Neural cell (in vitro differentiated cells): ENCODE data around the gene TFDP1. TPM values are rescaled to one million over a fixed set of nuclear protein-coding genes. Genes with fewer than 3 reads are reported as not detected.

ENCODE experiments used
- H2AFZ ChIP-seq: fragments of 200-600, 300-800 bp; sonication (generic), shearing (Covaris generic); 2 replicates; pipeline ENCODE4 v1.6.0; 2014; ENCODE audit warnings: low read depth, mild to moderate bottlenecking, antibody characterized with exemption, low read length, moderate library complexity
- H3F3A ChIP-seq: fragments of 200-600 bp; shearing (Covaris generic); 2 replicates; pipeline ENCODE4 v1.6.1; 2016; ENCODE audit warnings: mild to moderate bottlenecking, moderate library complexity, mixed read lengths, antibody characterized with exemption, low read length; ENCODE audit not compliant: insufficient read depth, poor library complexity, severe bottlenecking
- H3K27ac ChIP-seq: fragments of 200-600, 300-800 bp; sonication (generic), shearing (Covaris generic); 2 replicates; pipeline ENCODE4 v1.5.1; 2014; ENCODE audit warnings: mild to moderate bottlenecking, low read length, moderate library complexity
- H3K27me3 ChIP-seq: fragments of 300-800, 200-600 bp; sonication (generic), shearing (Covaris generic); 2 replicates; pipeline ENCODE4 v1.6.0; 2014; ENCODE audit warnings: mild to moderate bottlenecking, low read depth, low read length, moderate library complexity; ENCODE audit not compliant: insufficient read depth
- H3K36me3 ChIP-seq: fragments of 300-800, 200-600 bp; sonication (generic), shearing (Covaris generic); 2 replicates; pipeline ENCODE4 v1.5.1; 2014; ENCODE audit warnings: mild to moderate bottlenecking, antibody characterized with exemption, low read length, moderate library complexity; ENCODE audit not compliant: insufficient read depth
- H3K4me2 ChIP-seq: fragments of 300-800, 200-600 bp; sonication (generic), shearing (Covaris generic); 2 replicates; pipeline ENCODE4 v1.6.0; 2014; ENCODE audit warnings: mild to moderate bottlenecking, low read length
- H3K4me3 ChIP-seq: fragments of 300-800, 200-600 bp; sonication (generic), shearing (Covaris generic); 2 replicates; pipeline ENCODE4 v1.5.1; 2014; ENCODE audit warnings: mild to moderate bottlenecking, low read length, moderate library complexity
- H3K79me2 ChIP-seq: fragments of 200-600 bp; shearing (Covaris generic); replicated peaks from 2 replicates; pipeline ENCODE4 v1.6.0; 2014; ENCODE audit warnings: mild to moderate bottlenecking, low read length, moderate library complexity; ENCODE audit not compliant: insufficient read depth
- H3K9ac ChIP-seq: fragments of 300-800, 200-600 bp; sonication (generic), shearing (Covaris generic); 2 replicates; pipeline ENCODE4 v1.6.1; 2016; ENCODE audit warnings: mild to moderate bottlenecking, low read length, mixed read lengths
- H3K9me2 ChIP-seq: fragments of 200-600 bp; shearing (Covaris generic); 2 replicates; pipeline ENCODE4 v1.6.1; 2016; ENCODE audit warnings: mild to moderate bottlenecking, low read length, mixed read lengths; ENCODE audit not compliant: insufficient read depth
- H3K9me3 ChIP-seq: fragments of 200-600, 300-800 bp; sonication (generic), shearing (Covaris generic); 2 replicates; pipeline ENCODE4 v1.6.1; 2016; ENCODE audit warnings: mild to moderate bottlenecking, mixed run types, low read length, moderate library complexity, mixed read lengths
- H4K20me1 ChIP-seq: fragments of 200-600 bp; shearing (Covaris generic); 2 replicates; pipeline ENCODE4 v1.6.1; 2016; ENCODE audit warnings: mild to moderate bottlenecking, mixed run types; ENCODE audit not compliant: insufficient read depth
- EP300 ChIP-seq: fragments of 450-650 bp; conservative IDR thresholded peaks from 2 replicates; pipeline ENCODE4 v1.6.1; 2014; ENCODE audit warnings: antibody characterized with exemption, mild to moderate bottlenecking, moderate library complexity; ENCODE audit not compliant: poor library complexity, severe bottlenecking
- EZH2 ChIP-seq: fragments of 200-600, 300-800 bp; shearing (Covaris generic), sonication (generic); IDR thresholded peaks from 2 replicates; pipeline ENCODE4 v1.6.1; 2014; ENCODE audit warnings: antibody characterized with exemption, low read length, borderline replicate concordance, mild to moderate bottlenecking; ENCODE audit not compliant: insufficient read depth, poor library complexity, severe bottlenecking
- MXI1 ChIP-seq: fragments of 450-650 bp; conservative IDR thresholded peaks from 2 replicates; pipeline ENCODE4 v1.6.1; 2014; ENCODE audit warnings: antibody characterized with exemption, mild to moderate bottlenecking; ENCODE audit not compliant: poor library complexity, severe bottlenecking
- POLR2AphosphoS5 ChIP-seq: IDR thresholded peaks from 2 replicates; pipeline ENCODE4 v1.6.1; 2012
- RAD21 ChIP-seq: fragments of 450-650 bp; conservative IDR thresholded peaks from 2 replicates; pipeline ENCODE4 v1.6.1; 2014; ENCODE audit warnings: antibody characterized with exemption, mild to moderate bottlenecking, moderate library complexity
- SMC3 ChIP-seq: fragments of 450-650 bp; conservative IDR thresholded peaks from 2 replicates; pipeline ENCODE4 v1.6.1; 2014; ENCODE audit warnings: antibody characterized with exemption, mild to moderate bottlenecking, moderate library complexity; ENCODE audit not compliant: poor library complexity
- TAF1 ChIP-seq: IDR thresholded peaks from 2 replicates; pipeline ENCODE4 v1.6.1; 2012; ENCODE audit warnings: low read depth
- polyA plus RNA-seq: library from polyadenylated mRNA; depleted of rRNA; stranded (reverse); fragments of >200 nt; gene quantifications from 2 replicates; pipeline ENCODE4 v1.2.3, GENCODE V29; 2014
- TF ChIP-seq, protein P1 (sequence below): IDR thresholded peaks from 2 replicates; pipeline ENCODE4 v1.6.1; 2012; ENCODE audit warnings: borderline replicate concordance
- TF ChIP-seq, protein P2 (sequence below): fragments of 450-650 bp; IDR thresholded peaks from 2 replicates; pipeline ENCODE4 v1.5.1; 2014; ENCODE audit warnings: antibody characterized with exemption, mild to moderate bottlenecking, moderate library complexity; ENCODE audit not compliant: poor library complexity, severe bottlenecking

TFDP1 gene
- polyA plus RNA-seq, 1 donor from 2014 or later, result 81.2 TPM

GRCh38 chr13:113603116-113603710 is 18.7 kb downstream of the TFDP1 start:
- Histone ChIP-seq H3K27ac (no peak overlapping the region), H3K79me2 (peaks cover 17% of the 10 kb centered on the region), H3F3A (no peaks in the 10 kb centered on the region), H3K36me3 (no peaks in the 10 kb centered on the region), H3K27me3 (no peaks in the 10 kb centered on the region), H3K4me2 (no peak overlapping the region), H4K20me1 (no peaks in the 10 kb centered on the region), H3K4me3 (no peak overlapping the region), H3K9ac (no peak overlapping the region), H3K9me2 (no peaks in the 10 kb centered on the region), H3K9me3 (peaks cover 16% of the 10 kb centered on the region), H2AFZ (no peak overlapping the region)
- TF ChIP-seq SMC3 (no peak), RAD21 (no peak), EZH2 (no peak), TAF1 (no peak), EP300 (no peak), MXI1 (no peak), POLR2AphosphoS5 (no peak)
- TF ChIP-seq, protein P1, sequence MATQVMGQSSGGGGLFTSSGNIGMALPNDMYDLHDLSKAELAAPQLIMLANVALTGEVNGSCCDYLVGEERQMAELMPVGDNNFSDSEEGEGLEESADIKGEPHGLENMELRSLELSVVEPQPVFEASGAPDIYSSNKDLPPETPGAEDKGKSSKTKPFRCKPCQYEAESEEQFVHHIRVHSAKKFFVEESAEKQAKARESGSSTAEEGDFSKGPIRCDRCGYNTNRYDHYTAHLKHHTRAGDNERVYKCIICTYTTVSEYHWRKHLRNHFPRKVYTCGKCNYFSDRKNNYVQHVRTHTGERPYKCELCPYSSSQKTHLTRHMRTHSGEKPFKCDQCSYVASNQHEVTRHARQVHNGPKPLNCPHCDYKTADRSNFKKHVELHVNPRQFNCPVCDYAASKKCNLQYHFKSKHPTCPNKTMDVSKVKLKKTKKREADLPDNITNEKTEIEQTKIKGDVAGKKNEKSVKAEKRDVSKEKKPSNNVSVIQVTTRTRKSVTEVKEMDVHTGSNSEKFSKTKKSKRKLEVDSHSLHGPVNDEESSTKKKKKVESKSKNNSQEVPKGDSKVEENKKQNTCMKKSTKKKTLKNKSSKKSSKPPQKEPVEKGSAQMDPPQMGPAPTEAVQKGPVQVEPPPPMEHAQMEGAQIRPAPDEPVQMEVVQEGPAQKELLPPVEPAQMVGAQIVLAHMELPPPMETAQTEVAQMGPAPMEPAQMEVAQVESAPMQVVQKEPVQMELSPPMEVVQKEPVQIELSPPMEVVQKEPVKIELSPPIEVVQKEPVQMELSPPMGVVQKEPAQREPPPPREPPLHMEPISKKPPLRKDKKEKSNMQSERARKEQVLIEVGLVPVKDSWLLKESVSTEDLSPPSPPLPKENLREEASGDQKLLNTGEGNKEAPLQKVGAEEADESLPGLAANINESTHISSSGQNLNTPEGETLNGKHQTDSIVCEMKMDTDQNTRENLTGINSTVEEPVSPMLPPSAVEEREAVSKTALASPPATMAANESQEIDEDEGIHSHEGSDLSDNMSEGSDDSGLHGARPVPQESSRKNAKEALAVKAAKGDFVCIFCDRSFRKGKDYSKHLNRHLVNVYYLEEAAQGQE, result no peak
- TF ChIP-seq, protein P2, sequence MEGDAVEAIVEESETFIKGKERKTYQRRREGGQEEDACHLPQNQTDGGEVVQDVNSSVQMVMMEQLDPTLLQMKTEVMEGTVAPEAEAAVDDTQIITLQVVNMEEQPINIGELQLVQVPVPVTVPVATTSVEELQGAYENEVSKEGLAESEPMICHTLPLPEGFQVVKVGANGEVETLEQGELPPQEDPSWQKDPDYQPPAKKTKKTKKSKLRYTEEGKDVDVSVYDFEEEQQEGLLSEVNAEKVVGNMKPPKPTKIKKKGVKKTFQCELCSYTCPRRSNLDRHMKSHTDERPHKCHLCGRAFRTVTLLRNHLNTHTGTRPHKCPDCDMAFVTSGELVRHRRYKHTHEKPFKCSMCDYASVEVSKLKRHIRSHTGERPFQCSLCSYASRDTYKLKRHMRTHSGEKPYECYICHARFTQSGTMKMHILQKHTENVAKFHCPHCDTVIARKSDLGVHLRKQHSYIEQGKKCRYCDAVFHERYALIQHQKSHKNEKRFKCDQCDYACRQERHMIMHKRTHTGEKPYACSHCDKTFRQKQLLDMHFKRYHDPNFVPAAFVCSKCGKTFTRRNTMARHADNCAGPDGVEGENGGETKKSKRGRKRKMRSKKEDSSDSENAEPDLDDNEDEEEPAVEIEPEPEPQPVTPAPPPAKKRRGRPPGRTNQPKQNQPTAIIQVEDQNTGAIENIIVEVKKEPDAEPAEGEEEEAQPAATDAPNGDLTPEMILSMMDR, result no peak

DNA sequence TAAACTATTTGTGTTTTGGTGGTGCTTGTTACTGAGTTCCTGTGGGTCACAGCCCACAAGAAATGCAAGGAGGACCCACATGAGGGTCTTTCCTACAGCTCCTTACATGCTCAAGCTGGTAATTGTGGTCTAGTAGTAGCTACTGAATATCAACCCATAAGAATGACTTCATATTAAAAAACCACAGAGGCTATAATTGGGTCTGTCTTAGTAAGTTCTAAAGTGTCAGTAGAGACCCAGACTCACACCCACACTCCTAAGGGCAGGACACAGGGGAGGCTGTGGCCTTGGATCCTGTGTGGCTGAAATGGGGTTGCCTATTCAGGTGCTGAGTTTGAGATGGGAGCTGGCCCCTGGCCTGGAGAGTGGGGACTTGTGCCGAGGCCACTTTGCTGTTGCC is 19.6 kb downstream of the TFDP1 start:
- Histone ChIP-seq H3K9ac (no peak overlapping the region), H3K9me2 (no peaks in the 10 kb centered on the region), H3K27me3 (no peaks in the 10 kb centered on the region), H3K4me2 (no peak overlapping the region), H3K4me3 (no peak overlapping the region), H3F3A (no peaks in the 10 kb centered on the region), H3K36me3 (no peaks in the 10 kb centered on the region), H2AFZ (no peak overlapping the region), H3K79me2 (peaks cover 20% of the 10 kb centered on the region), H3K9me3 (peaks cover 15% of the 10 kb centered on the region), H4K20me1 (no peaks in the 10 kb centered on the region), H3K27ac (no peak overlapping the region)
- TF ChIP-seq, protein P1, result no peak
- TF ChIP-seq MXI1 (no peak), EZH2 (no peak), TAF1 (no peak), RAD21 (no peak), EP300 (no peak), SMC3 (no peak), POLR2AphosphoS5 (no peak)
- TF ChIP-seq, protein P2, result no peak
